HFFc6 (cell line): Measurements from ENCODE around the gene PCNA. TPM values are rescaled to one million over a fixed set of nuclear protein-coding genes. Genes with fewer than 3 reads are reported as not detected.

Experiments used
- DNase-seq: peaks from one replicate; pipeline ENCODE4 v3.0.0-alpha.2; 2018
- H3K27ac Mint-ChIP-seq: 2 replicates; pipeline ENCODE4 v1.8.0; 2020; ENCODE audit warnings: mild to moderate bottlenecking, mixed read lengths
- H3K27me3 Mint-ChIP-seq: 2 replicates; pipeline ENCODE4 v1.8.0; 2021; ENCODE audit warnings: mild to moderate bottlenecking, moderate library complexity, mixed read lengths; ENCODE audit not compliant: insufficient read depth
- H3K36me3 Mint-ChIP-seq: 2 replicates; pipeline ENCODE4 v1.8.0; 2021; ENCODE audit warnings: low read depth, mixed read lengths
- H3K4me1 Mint-ChIP-seq: 2 replicates; pipeline ENCODE4 v1.8.0; 2020; ENCODE audit warnings: low read depth, mixed read lengths
- H3K4me3 Mint-ChIP-seq: 2 replicates; pipeline ENCODE4 v1.8.0; 2020; ENCODE audit warnings: mild to moderate bottlenecking, moderate library complexity, mixed read lengths
- H3K9me3 Mint-ChIP-seq: 2 replicates; pipeline ENCODE4 v1.8.0; 2020; ENCODE audit warnings: mild to moderate bottlenecking, mixed read lengths
- CTCF ChIP-seq: fragments of 200-600 bp; sonication (generic); IDR thresholded peaks from 2 replicates; pipeline ENCODE4 v1.5.0; 2021; ENCODE audit warnings: antibody characterized with exemption, mild to moderate bottlenecking
- total RNA-seq, 6 experiments: library from RNA; stranded (reverse); fragmentation: NEBNext Ultra II Directional; extraction: Animal tissue kit (Norgen Biotek cat#: 25700); gene quantifications; 2 replicates in 1 of 6; 3 replicates in 5 of 6; pipeline ENCODE4 v1.2.3, GENCODE V29; 2021

The PCNA gene
- total RNA-seq, 6 experiments from 2014 or later: 104 to 172 (median 152) TPM

GRCh38 chr20:5070570-5070969, 49.2 kb downstream of the PCNA start:
- TF ChIP-seq CTCF: no peak
- H3K36me3 Mint-ChIP-seq: no peaks in the 10 kb centered on the region; the same call in 1 of the 2 replicates
- H3K27ac Mint-ChIP-seq: no peak overlapping the region
- H3K4me3 Mint-ChIP-seq: no peak overlapping the region
- DNase-seq: no peak
- no peaks in the 10 kb centered on the region for H3K9me3 Mint-ChIP-seq
- H3K4me1 Mint-ChIP-seq: peaks cover 31% of the 10 kb centered on the region
- peaks cover 5% of the 10 kb centered on the region for H3K27me3 Mint-ChIP-seq

GRCh38 chr20:5070081-5070480, 49.7 kb downstream of the PCNA start:
- peaks cover 36% of the 10 kb centered on the region for H3K4me1 Mint-ChIP-seq
- no peak overlapping the region for H3K27ac Mint-ChIP-seq
- no peak for DNase-seq
- peaks cover 5% of the 10 kb centered on the region for H3K27me3 Mint-ChIP-seq
- no peak overlapping the region for H3K4me3 Mint-ChIP-seq
- no peak for TF ChIP-seq CTCF
- H3K9me3 Mint-ChIP-seq: no peaks in the 10 kb centered on the region
- H3K36me3 Mint-ChIP-seq: no peaks in the 10 kb centered on the region; the same call in 1 of the 2 replicates

GRCh38 chr20:5069141-5069806, 50.5 kb downstream of the PCNA start:
- H3K4me3 Mint-ChIP-seq: no peak overlapping the region
- peaks cover 37% of the 10 kb centered on the region for H3K4me1 Mint-ChIP-seq
- no peak overlapping the region for H3K27ac Mint-ChIP-seq
- no peaks in the 10 kb centered on the region; the same call in 1 of the 2 replicates for H3K36me3 Mint-ChIP-seq
- TF ChIP-seq CTCF: no peak
- peaks cover 5% of the 10 kb centered on the region for H3K27me3 Mint-ChIP-seq
- no peaks in the 10 kb centered on the region for H3K9me3 Mint-ChIP-seq
- DNase-seq: no peak

GRCh38 chr20:5067877-5068645, 51.7 kb downstream of the PCNA start:
- TF ChIP-seq CTCF: no peak
- no peak for DNase-seq
- Mint-ChIP-seq H3K36me3 (no peaks in the 10 kb centered on the region; the same call in 1 of the 2 replicates), H3K4me3 (no peak overlapping the region), H3K4me1 (peaks cover 26% of the 10 kb centered on the region), H3K9me3 (no peaks in the 10 kb centered on the region), H3K27me3 (peaks cover 5% of the 10 kb centered on the region), H3K27ac (peak overlapping the region; percentile 24; the same call in 1 of the 2 replicates)

- TF ChIP-seq CTCF: no peak
- peak; percentile 98 for DNase-seq
- Mint-ChIP-seq H3K27me3 (peaks cover 5% of the 10 kb centered on the region), H3K9me3 (no peaks in the 10 kb centered on the region), H3K36me3 (no peaks in the 10 kb centered on the region; the same call in 1 of the 2 replicates), H3K4me1 (peaks cover 29% of the 10 kb centered on the region), H3K27ac (peak overlapping the region; percentile 100), H3K4me3 (peak overlapping the region; percentile 52)
Observed at GRCh38 chr20:5065879-5066383, 53.8 kb downstream of the PCNA start.
